Neural cell (in vitro differentiated cells): ENCODE data around the gene LRRC74B. TPM values are rescaled to one million over a fixed set of nuclear protein-coding genes. Genes with fewer than 3 reads are reported as not detected.

Experiments used
- H2AFZ ChIP-seq: fragments of 200-600, 300-800 bp; sonication (generic), shearing (Covaris generic); 2 replicates; pipeline ENCODE4 v1.6.0; 2014; ENCODE audit warnings: low read depth, mild to moderate bottlenecking, antibody characterized with exemption, low read length, moderate library complexity
- H3F3A ChIP-seq: fragments of 200-600 bp; shearing (Covaris generic); 2 replicates; pipeline ENCODE4 v1.6.1; 2016; ENCODE audit warnings: mild to moderate bottlenecking, moderate library complexity, mixed read lengths, antibody characterized with exemption, low read length; ENCODE audit not compliant: insufficient read depth, poor library complexity, severe bottlenecking
- H3K27ac ChIP-seq: fragments of 200-600, 300-800 bp; sonication (generic), shearing (Covaris generic); 2 replicates; pipeline ENCODE4 v1.5.1; 2014; ENCODE audit warnings: mild to moderate bottlenecking, low read length, moderate library complexity
- H3K27me3 ChIP-seq: fragments of 300-800, 200-600 bp; sonication (generic), shearing (Covaris generic); 2 replicates; pipeline ENCODE4 v1.6.0; 2014; ENCODE audit warnings: mild to moderate bottlenecking, low read depth, low read length, moderate library complexity; ENCODE audit not compliant: insufficient read depth
- H3K36me3 ChIP-seq: fragments of 300-800, 200-600 bp; sonication (generic), shearing (Covaris generic); 2 replicates; pipeline ENCODE4 v1.5.1; 2014; ENCODE audit warnings: mild to moderate bottlenecking, antibody characterized with exemption, low read length, moderate library complexity; ENCODE audit not compliant: insufficient read depth
- H3K4me2 ChIP-seq: fragments of 300-800, 200-600 bp; sonication (generic), shearing (Covaris generic); 2 replicates; pipeline ENCODE4 v1.6.0; 2014; ENCODE audit warnings: mild to moderate bottlenecking, low read length
- H3K4me3 ChIP-seq: fragments of 300-800, 200-600 bp; sonication (generic), shearing (Covaris generic); 2 replicates; pipeline ENCODE4 v1.5.1; 2014; ENCODE audit warnings: mild to moderate bottlenecking, low read length, moderate library complexity
- H3K79me2 ChIP-seq: fragments of 200-600 bp; shearing (Covaris generic); replicated peaks from 2 replicates; pipeline ENCODE4 v1.6.0; 2014; ENCODE audit warnings: mild to moderate bottlenecking, low read length, moderate library complexity; ENCODE audit not compliant: insufficient read depth
- H3K9ac ChIP-seq: fragments of 300-800, 200-600 bp; sonication (generic), shearing (Covaris generic); 2 replicates; pipeline ENCODE4 v1.6.1; 2016; ENCODE audit warnings: mild to moderate bottlenecking, low read length, mixed read lengths
- H3K9me2 ChIP-seq: fragments of 200-600 bp; shearing (Covaris generic); 2 replicates; pipeline ENCODE4 v1.6.1; 2016; ENCODE audit warnings: mild to moderate bottlenecking, low read length, mixed read lengths; ENCODE audit not compliant: insufficient read depth
- H3K9me3 ChIP-seq: fragments of 200-600, 300-800 bp; sonication (generic), shearing (Covaris generic); 2 replicates; pipeline ENCODE4 v1.6.1; 2016; ENCODE audit warnings: mild to moderate bottlenecking, mixed run types, low read length, moderate library complexity, mixed read lengths
- H4K20me1 ChIP-seq: fragments of 200-600 bp; shearing (Covaris generic); 2 replicates; pipeline ENCODE4 v1.6.1; 2016; ENCODE audit warnings: mild to moderate bottlenecking, mixed run types; ENCODE audit not compliant: insufficient read depth
- CTCF ChIP-seq: fragments of 450-650 bp; IDR thresholded peaks from 2 replicates; pipeline ENCODE4 v1.5.1; 2014; ENCODE audit warnings: antibody characterized with exemption, mild to moderate bottlenecking, moderate library complexity; ENCODE audit not compliant: poor library complexity, severe bottlenecking
- EP300 ChIP-seq: fragments of 450-650 bp; conservative IDR thresholded peaks from 2 replicates; pipeline ENCODE4 v1.6.1; 2014; ENCODE audit warnings: antibody characterized with exemption, mild to moderate bottlenecking, moderate library complexity; ENCODE audit not compliant: poor library complexity, severe bottlenecking
- EZH2 ChIP-seq: fragments of 200-600, 300-800 bp; shearing (Covaris generic), sonication (generic); IDR thresholded peaks from 2 replicates; pipeline ENCODE4 v1.6.1; 2014; ENCODE audit warnings: antibody characterized with exemption, low read length, borderline replicate concordance, mild to moderate bottlenecking; ENCODE audit not compliant: insufficient read depth, poor library complexity, severe bottlenecking
- MXI1 ChIP-seq: fragments of 450-650 bp; conservative IDR thresholded peaks from 2 replicates; pipeline ENCODE4 v1.6.1; 2014; ENCODE audit warnings: antibody characterized with exemption, mild to moderate bottlenecking; ENCODE audit not compliant: poor library complexity, severe bottlenecking
- POLR2AphosphoS5 ChIP-seq: IDR thresholded peaks from 2 replicates; pipeline ENCODE4 v1.6.1; 2012
- RAD21 ChIP-seq: fragments of 450-650 bp; conservative IDR thresholded peaks from 2 replicates; pipeline ENCODE4 v1.6.1; 2014; ENCODE audit warnings: antibody characterized with exemption, mild to moderate bottlenecking, moderate library complexity
- REST ChIP-seq: IDR thresholded peaks from 2 replicates; pipeline ENCODE4 v1.6.1; 2012; ENCODE audit warnings: borderline replicate concordance
- SMC3 ChIP-seq: fragments of 450-650 bp; conservative IDR thresholded peaks from 2 replicates; pipeline ENCODE4 v1.6.1; 2014; ENCODE audit warnings: antibody characterized with exemption, mild to moderate bottlenecking, moderate library complexity; ENCODE audit not compliant: poor library complexity
- TAF1 ChIP-seq: IDR thresholded peaks from 2 replicates; pipeline ENCODE4 v1.6.1; 2012; ENCODE audit warnings: low read depth
- polyA plus RNA-seq: library from polyadenylated mRNA; depleted of rRNA; stranded (reverse); fragments of >200 nt; gene quantifications from 2 replicates; pipeline ENCODE4 v1.2.3, GENCODE V29; 2014

LRRC74B gene
- polyA plus RNA-seq, 1 donor from 2014 or later, result not detected

GRCh38 chr22:20998411-20999336, 47.1 kb upstream of the LRRC74B start:
- Histone ChIP-seq H3K9me3 (no peaks in the 10 kb centered on the region), H3K27me3 (no peaks in the 10 kb centered on the region), H3K79me2 (peaks cover 3% of the 10 kb centered on the region), H3K9me2 (no peaks in the 10 kb centered on the region), H3K4me3 (no peak overlapping the region), H3K36me3 (no peaks in the 10 kb centered on the region), H2AFZ (no peak overlapping the region), H3K9ac (no peak overlapping the region), H3K4me2 (no peak overlapping the region), H3F3A (no peaks in the 10 kb centered on the region), H4K20me1 (no peaks in the 10 kb centered on the region), H3K27ac (no peak overlapping the region)
- TF ChIP-seq REST (no peak), CTCF (no peak), EZH2 (no peak), SMC3 (no peak), POLR2AphosphoS5 (no peak), RAD21 (no peak), EP300 (no peak), TAF1 (no peak), MXI1 (no peak)

GRCh38 chr22:20999350-21000206, 46.2 kb upstream of the LRRC74B start:
- Histone ChIP-seq H3K79me2 (peaks cover 3% of the 10 kb centered on the region), H3K9me3 (no peaks in the 10 kb centered on the region), H3K9ac (no peak overlapping the region), H3K36me3 (no peaks in the 10 kb centered on the region), H3K9me2 (no peaks in the 10 kb centered on the region), H3K4me3 (peak overlapping the region; percentile 69), H3K4me2 (no peak overlapping the region), H3K27ac (no peak overlapping the region), H4K20me1 (no peaks in the 10 kb centered on the region), H3K27me3 (no peaks in the 10 kb centered on the region), H2AFZ (no peak overlapping the region), H3F3A (no peaks in the 10 kb centered on the region)
- TF ChIP-seq TAF1 (no peak), POLR2AphosphoS5 (no peak), EZH2 (no peak), RAD21 (no peak), SMC3 (no peak), REST (no peak), EP300 (no peak), MXI1 (no peak), CTCF (no peak)
